Hepatocyte (in vitro differentiated cells): Measurements from ENCODE around the gene WNK2. TPM values are rescaled to one million over a fixed set of nuclear protein-coding genes. Genes with fewer than 3 reads are reported as not detected.

Source experiments
- DNase-seq: peaks from one replicate; pipeline ENCODE4 v3.0.0-alpha.2; 2016; ENCODE audit warnings: low spot score
- H2AFZ ChIP-seq: fragments of 200-600 bp; sonication (generic); 2 replicates; pipeline ENCODE4 v1.6.0; 2016; ENCODE audit warnings: antibody characterized with exemption, mild to moderate bottlenecking
- H3K27ac ChIP-seq: fragments of 200-600 bp; sonication (generic); 2 replicates; pipeline ENCODE4 v1.5.1; 2016; ENCODE audit warnings: mild to moderate bottlenecking
- H3K27me3 ChIP-seq: fragments of 200-600 bp; sonication (generic); 2 replicates; pipeline ENCODE4 v1.6.1; 2016
- H3K36me3 ChIP-seq: fragments of 200-600 bp; sonication (generic); replicated peaks from 2 replicates; pipeline ENCODE4 v1.5.1; 2016; ENCODE audit warnings: low read depth; ENCODE audit not compliant: insufficient read depth
- H3K4me1 ChIP-seq: fragments of 200-600 bp; sonication (generic); 2 replicates; pipeline ENCODE4 v1.5.1; 2016; ENCODE audit warnings: mild to moderate bottlenecking, moderate library complexity; ENCODE audit not compliant: insufficient read depth
- H3K4me2 ChIP-seq: fragments of 200-600 bp; sonication (generic); 2 replicates; pipeline ENCODE4 v1.6.0; 2016
- H3K4me3 ChIP-seq: fragments of 200-600 bp; sonication (generic); 2 replicates; pipeline ENCODE4 v1.5.1; 2016; ENCODE audit warnings: mild to moderate bottlenecking
- H3K79me2 ChIP-seq: fragments of 200-600 bp; sonication (generic); 2 replicates; pipeline ENCODE4 v1.6.0; 2017; ENCODE audit warnings: mild to moderate bottlenecking
- H3K9me2 ChIP-seq: fragments of 200-600 bp; sonication (generic); replicated peaks from 2 replicates; pipeline ENCODE4 v1.6.0; 2017; ENCODE audit warnings: mild to moderate bottlenecking; ENCODE audit not compliant: insufficient read depth
- H3K9me3 ChIP-seq: fragments of 200-600 bp; sonication (generic); 2 replicates; pipeline ENCODE4 v1.5.1; 2016; ENCODE audit warnings: low read depth, mild to moderate bottlenecking
- H4K20me1 ChIP-seq: fragments of 200-600 bp; sonication (generic); 2 replicates; pipeline ENCODE4 v1.6.0; 2016; ENCODE audit warnings: mild to moderate bottlenecking; ENCODE audit not compliant: insufficient read depth, poor library complexity, severe bottlenecking
- CTCF ChIP-seq: fragments of 200-600 bp; sonication (generic); IDR thresholded peaks from 2 replicates; pipeline ENCODE4 v1.5.1; 2016; ENCODE audit warnings: antibody characterized with exemption, mild to moderate bottlenecking; ENCODE audit not compliant: poor library complexity
- EZH2 ChIP-seq: fragments of 200-600 bp; sonication (generic); IDR thresholded peaks from 2 replicates; pipeline ENCODE4 v1.6.1; 2016; ENCODE audit warnings: antibody characterized with exemption, mild to moderate bottlenecking, borderline replicate concordance
- EZH2phosphoT487 ChIP-seq: fragments of 200-600 bp; sonication (generic); IDR thresholded peaks from one replicate; pipeline ENCODE4 v1.6.1; 2018; ENCODE audit warnings: antibody characterized with exemption, mild to moderate bottlenecking, low read depth, moderate library complexity; ENCODE audit not compliant: unreplicated experiment, severe bottlenecking
- WGBS: methylation state at CpG from one replicate; pipeline ENCODE4 v1.1.6; 2016; ENCODE audit warnings: low lambda C conversion rate; ENCODE audit errors: missing lambda C conversion rate; 5-methylcytosine and 5-hydroxymethylcytosine counted together
- polyA plus RNA-seq: library from polyadenylated mRNA; unstranded; fragments of >200 nt; fragmentation: Nextera tagmentation; extraction: Ambion mirVana; gene quantifications from 2 replicates; pipeline ENCODE4 v1.2.1, GENCODE V29; 2016
- total RNA-seq: library from RNA; depleted of rRNA; stranded (reverse); fragments of >200 nt; gene quantifications from 2 replicates; pipeline ENCODE4 v1.2.3, GENCODE V29; 2014

WNK2 gene
- total and polyA plus RNA-seq, 2 experiments from 2014 or later = 8.9 to 13.5 TPM

GRCh38 chr9:93278144-93278543, 94.2 kb downstream of the WNK2 start:
- Histone ChIP-seq H3K4me1 (no peaks in the 10 kb centered on the region), H3K36me3 (no peaks in the 10 kb centered on the region), H3K27ac (no peak overlapping the region), H4K20me1 (no peaks in the 10 kb centered on the region), H3K79me2 (no peaks in the 10 kb centered on the region), H3K9me3 (no peaks in the 10 kb centered on the region), H3K27me3 (no peaks in the 10 kb centered on the region), H3K9me2 (no peaks in the 10 kb centered on the region), H2AFZ (no peak overlapping the region), H3K4me3 (no peak overlapping the region), H3K4me2 (no peak overlapping the region)
- 78% methylated on average over 7 of the region's 7 CpGs for WGBS
- DNase-seq = peak; percentile 2
- TF ChIP-seq EZH2phosphoT487 (no peak), CTCF (no peak), EZH2 (no peak)

- no peak overlapping the region for H3K27ac ChIP-seq
- no peaks in the 10 kb centered on the region for H3K9me2 ChIP-seq
- H3K36me3 ChIP-seq = no peaks in the 10 kb centered on the region
- H3K9me3 ChIP-seq = no peaks in the 10 kb centered on the region
- no peak overlapping the region for H3K4me3 ChIP-seq
- no peaks in the 10 kb centered on the region for H3K27me3 ChIP-seq
- no peak overlapping the region for H3K4me2 ChIP-seq
- WGBS = 94% methylated on average over 1 of the region's 1 CpG
- no peak overlapping the region for H2AFZ ChIP-seq
- no peaks in the 10 kb centered on the region for H3K79me2 ChIP-seq
- no peak for TF ChIP-seq EZH2
- TF ChIP-seq CTCF = no peak
- TF ChIP-seq EZH2phosphoT487 = no peak
- no peaks in the 10 kb centered on the region for H3K4me1 ChIP-seq
- H4K20me1 ChIP-seq = no peaks in the 10 kb centered on the region
- no peak for DNase-seq
Observed at GRCh38 chr9:93280661-93281259, 96.8 kb downstream of the WNK2 start.

- H3K9me3 ChIP-seq = no peaks in the 10 kb centered on the region
- no peaks in the 10 kb centered on the region for H3K36me3 ChIP-seq
- TF ChIP-seq EZH2 (no peak), EZH2phosphoT487 (no peak), CTCF (no peak)
- no peak overlapping the region for H2AFZ ChIP-seq
- H3K4me3 ChIP-seq = no peak overlapping the region
- WGBS = 81% methylated on average over 6 of the region's 6 CpGs
- no peaks in the 10 kb centered on the region for H3K9me2 ChIP-seq
- no peak overlapping the region for H3K4me2 ChIP-seq
- no peaks in the 10 kb centered on the region for H4K20me1 ChIP-seq
- no peaks in the 10 kb centered on the region for H3K4me1 ChIP-seq
- H3K27ac ChIP-seq = no peak overlapping the region
- H3K79me2 ChIP-seq = no peaks in the 10 kb centered on the region
- no peak for DNase-seq
- no peaks in the 10 kb centered on the region for H3K27me3 ChIP-seq
Observed at GRCh38 chr9:93286252-93287188, 102.6 kb downstream of the WNK2 start.
